H9 (cell line): ENCODE measurements around the gene SOHLH1. TPM values are rescaled to one million over a fixed set of nuclear protein-coding genes. Genes with fewer than 3 reads are reported as not detected.

ENCODE experiments used
- DNase-seq: peaks from one replicate; pipeline ENCODE4 v3.0.0-alpha.2; 2017
- H2AFZ ChIP-seq: one replicate; pipeline ENCODE4 v1.6.1; 2013; ENCODE audit warnings: mild to moderate bottlenecking, low read length, control low read depth, moderate library complexity
- H2AK5ac ChIP-seq: 2 replicates; pipeline ENCODE4 v1.6.1; 2013; ENCODE audit warnings: low read length, control low read depth, mixed read lengths; ENCODE audit not compliant: insufficient read length
- H2BK120ac ChIP-seq: one replicate; pipeline ENCODE4 v1.6.1; 2013; ENCODE audit warnings: low read depth, mild to moderate bottlenecking, low read length, control low read depth, inconsistent platforms; ENCODE audit not compliant: poor library complexity, severe bottlenecking
- H2BK12ac ChIP-seq: 2 replicates; pipeline ENCODE4 v1.6.1; 2013; ENCODE audit warnings: low read length, control low read depth, mixed read lengths, low read depth; ENCODE audit not compliant: insufficient read length
- H2BK15ac ChIP-seq: 2 replicates; pipeline ENCODE4 v1.6.1; 2013; ENCODE audit warnings: low read depth, low read length, control low read depth
- H2BK20ac ChIP-seq: one replicate; pipeline ENCODE4 v1.6.1; 2013; ENCODE audit warnings: low read depth, mild to moderate bottlenecking, low read length, control low read depth, inconsistent platforms; ENCODE audit not compliant: poor library complexity, severe bottlenecking
- H2BK5ac ChIP-seq: 2 replicates; pipeline ENCODE4 v1.6.1; 2013; ENCODE audit warnings: low read length, control low read depth, mixed read lengths; ENCODE audit not compliant: insufficient read length
- H3K14ac ChIP-seq: 2 replicates; pipeline ENCODE4 v1.6.1; 2013; ENCODE audit warnings: low read length, control low read depth; ENCODE audit not compliant: insufficient read depth
- H3K18ac ChIP-seq: 2 replicates; pipeline ENCODE4 v1.6.1; 2013; ENCODE audit warnings: low read depth, mild to moderate bottlenecking, mixed read lengths, low read length, control low read depth; ENCODE audit not compliant: insufficient read length
- H3K23ac ChIP-seq: 2 replicates; pipeline ENCODE4 v1.6.1; 2013; ENCODE audit warnings: low read length, control low read depth, mixed read lengths, low read depth; ENCODE audit not compliant: insufficient read length
- H3K23me2 ChIP-seq: 2 replicates; pipeline ENCODE4 v1.6.1; 2013; ENCODE audit warnings: low read depth, mild to moderate bottlenecking, mixed read lengths, low read length, control low read depth; ENCODE audit not compliant: insufficient read length, poor library complexity, severe bottlenecking
- H3K27ac ChIP-seq: 2 replicates; pipeline ENCODE4 v1.5.1; 2013; ENCODE audit warnings: low read length, control low read depth, mixed read lengths, low read depth; ENCODE audit not compliant: insufficient read length
- H3K27me3 ChIP-seq: 2 replicates; pipeline ENCODE4 v1.6.1; 2013; ENCODE audit warnings: low read length, control low read depth, inconsistent platforms; ENCODE audit not compliant: insufficient read depth
- H3K4ac ChIP-seq: 2 replicates; pipeline ENCODE4 v1.6.1; 2013; ENCODE audit warnings: low read depth, mild to moderate bottlenecking, control low read depth, inconsistent platforms, low read length, moderate library complexity
- H3K4me1 ChIP-seq: 2 replicates; pipeline ENCODE4 v1.6.1; 2013; ENCODE audit warnings: low read length, control low read depth, inconsistent platforms; ENCODE audit not compliant: insufficient read depth
- H3K4me2 ChIP-seq: 2 replicates; pipeline ENCODE4 v1.6.1; 2013; ENCODE audit warnings: low read length, control low read depth, mixed read lengths; ENCODE audit not compliant: insufficient read length, insufficient read depth
- H3K56ac ChIP-seq: 2 replicates; pipeline ENCODE4 v1.6.1; 2013; ENCODE audit warnings: low read depth, mild to moderate bottlenecking, mixed read lengths, low read length, control low read depth; ENCODE audit not compliant: insufficient read length
- H3K79me1 ChIP-seq: 2 replicates; pipeline ENCODE4 v1.6.1; 2013; ENCODE audit warnings: low read depth, mild to moderate bottlenecking, moderate library complexity, low read length, control low read depth, inconsistent platforms; ENCODE audit not compliant: insufficient read depth, poor library complexity, severe bottlenecking
- H3K79me2 ChIP-seq: 2 replicates; pipeline ENCODE4 v1.6.1; 2013; ENCODE audit warnings: low read length, control low read depth, inconsistent platforms; ENCODE audit not compliant: insufficient read depth
- H3K9ac ChIP-seq: 2 replicates; pipeline ENCODE4 v1.6.1; 2013; ENCODE audit warnings: low read length, control low read depth, mixed read lengths; ENCODE audit not compliant: insufficient read length; ENCODE audit errors: extremely low read depth
- H3K9me3 ChIP-seq: one replicate; pipeline ENCODE4 v1.6.1; 2013; ENCODE audit warnings: low read depth, low read length, inconsistent platforms; ENCODE audit not compliant: control insufficient read depth
- H3T11ph ChIP-seq: one replicate; pipeline ENCODE4 v1.6.1; 2013; ENCODE audit warnings: mild to moderate bottlenecking, low read length, control low read depth, inconsistent platforms
- H4K20me1 ChIP-seq: one replicate; pipeline ENCODE4 v1.6.1; 2013; ENCODE audit not compliant: control insufficient read depth, insufficient read length, insufficient read depth
- H4K5ac ChIP-seq: 2 replicates; pipeline ENCODE4 v1.6.1; 2013; ENCODE audit warnings: low read depth, mild to moderate bottlenecking, mixed read lengths, low read length, control low read depth; ENCODE audit not compliant: insufficient read length
- H4K8ac ChIP-seq: replicated peaks from 2 replicates; pipeline ENCODE4 v1.6.1; 2013; ENCODE audit warnings: low read length, control low read depth, mixed read lengths, low read depth; ENCODE audit not compliant: insufficient read length
- H4K91ac ChIP-seq: 2 replicates; pipeline ENCODE4 v1.6.1; 2013; ENCODE audit warnings: low read depth, mild to moderate bottlenecking, moderate library complexity, mixed read lengths, low read length, control low read depth; ENCODE audit not compliant: insufficient read length
- H3K27ac Mint-ChIP-seq, 3 experiments: 2 replicates in 2 of 3; 3 replicates in 1 of 3; pipeline ENCODE4 v1.8.0; 2020 to 2021; ENCODE audit warnings: mixed read lengths in 3 of 3, mild to moderate bottlenecking in 1 of 3, moderate library complexity in 1 of 3
- H3K27me3 Mint-ChIP-seq: 2 replicates; pipeline ENCODE4 v1.8.0; 2021; ENCODE audit warnings: low read depth, mild to moderate bottlenecking, moderate library complexity, mixed read lengths
- H3K36me3 Mint-ChIP-seq, 3 experiments: 2 replicates in 2 of 3; 3 replicates in 1 of 3; pipeline ENCODE4 v1.8.0; 2020 to 2021; ENCODE audit warnings: low read depth in 3 of 3, mixed read lengths in 3 of 3; ENCODE audit not compliant: insufficient read depth in 1 of 3
- H3K4me1 Mint-ChIP-seq, 2 experiments: 2 replicates each; pipeline ENCODE4 v1.8.0; 2020; ENCODE audit warnings: mixed read lengths in 2 of 2
- H3K4me3 Mint-ChIP-seq, 2 experiments: 2 replicates in 1 of 2; 3 replicates in 1 of 2; pipeline ENCODE4 v1.8.0; 2020 to 2021; ENCODE audit warnings: mild to moderate bottlenecking in 2 of 2, mixed read lengths in 2 of 2, moderate library complexity in 1 of 2
- H3K9me3 Mint-ChIP-seq, 2 experiments: 2 replicates in 1 of 2; 3 replicates in 1 of 2; pipeline ENCODE4 v1.8.0; 2020; ENCODE audit warnings: mild to moderate bottlenecking in 2 of 2, mixed read lengths in 2 of 2, moderate library complexity in 1 of 2
- CTCF ChIP-seq: fragments of 200-600 bp; sonication (generic); conservative IDR thresholded peaks from 3 replicates; pipeline ENCODE4 v1.8.0; 2021; ENCODE audit warnings: antibody characterized with exemption, mild to moderate bottlenecking
- WGBS: extraction: QIAGEN DNeasy Blood & Tissue Kit; methylation state at CpG from one replicate; pipeline ENCODE4 v1.1.7; 2013; ENCODE audit warnings: missing lambda C conversion rate, low lambda C conversion rate, mixed read lengths; ENCODE audit not compliant: insufficient read length; ENCODE audit errors: extremely low coverage; 5-methylcytosine and 5-hydroxymethylcytosine counted together
- total RNA-seq: library from RNA; stranded (reverse); gene quantifications from 2 replicates; pipeline ENCODE4 v1.2.1, GENCODE V29; 2021

Gene SOHLH1
- total RNA-seq, 1 experiment from 2014 or later: not detected

GRCh38 chr9:135694414-135694813, 4.9 kb downstream of the SOHLH1 start:
- Histone ChIP-seq H2BK120ac (no peak overlapping the region), H3K27me3 (no peaks in the 10 kb centered on the region), H3K14ac (no peak overlapping the region), H2AFZ (no peak overlapping the region), H3K56ac (no peak overlapping the region), H2BK5ac (no peak overlapping the region), H3K9me3 (no peaks in the 10 kb centered on the region), H3K4ac (no peak overlapping the region), H2BK12ac (no peak overlapping the region), H4K91ac (no peak overlapping the region), H3K18ac (no peak overlapping the region), H3K27ac (no peak overlapping the region), H3T11ph (no peak overlapping the region), H2AK5ac (no peak overlapping the region), H4K8ac (no peak overlapping the region), H3K79me1 (no peaks in the 10 kb centered on the region), H3K23me2 (no peaks in the 10 kb centered on the region), H3K4me1 (no peaks in the 10 kb centered on the region), H3K4me2 (no peak overlapping the region), H3K79me2 (no peaks in the 10 kb centered on the region), H2BK20ac (no peak overlapping the region), H4K20me1 (no peaks in the 10 kb centered on the region), H4K5ac (no peak overlapping the region), H3K9ac (no peak overlapping the region), H3K23ac (no peak overlapping the region), H2BK15ac (no peak overlapping the region)
- Mint-ChIP-seq H3K4me3 (no peak overlapping the region), H3K27me3 (peaks cover 2% of the 10 kb centered on the region; the same call in 1 of the 2 replicates), H3K36me3 (no peaks in the 10 kb centered on the region; a peak in 1 of 7 replicates), H3K27ac (no peak overlapping the region), H3K9me3 (no peaks in the 10 kb centered on the region; a peak in 1 of 5 replicates), H3K4me1 (peaks cover 9 to 13% of the 10 kb centered on the region in 2 experiments)
- no peak for TF ChIP-seq CTCF
- no peak for DNase-seq
- WGBS: no CpG with 5 or more reads among the region's 18 CpGs
